H1 (cell line): Measurements from ENCODE around the gene KRTAP10-8. TPM values are rescaled to one million over a fixed set of nuclear protein-coding genes. Genes with fewer than 3 reads are reported as not detected.

Experiments
- CTCF ChIA-PET: fragments of 300-600 bp; sonication (Branson Sonifier 250); formaldehyde crosslinking; loops from one replicate; lab custom pipeline; 2021; ENCODE audit not compliant: partially characterized antibody; lab: Charles Lee
- POLR2A ChIA-PET: fragments of 300-600 bp; sonication (Branson Sonifier 250); formaldehyde crosslinking; loops from one replicate; lab custom pipeline; 2021; ENCODE audit warnings: inconsistent platforms; ENCODE audit not compliant: partially characterized antibody; lab: Charles Lee
- DNase-seq, 2 experiments: peaks; one replicate each; pipeline versions ENCODE4 v3.0.0 to v3.0.0-alpha.2; 2010 to 2022; ENCODE audit warnings: low spot score in 2 of 2, low read depth in 1 of 2, mixed read lengths in 1 of 2
- FAIRE-seq: peaks from 2 replicates; lab custom pipeline; 2011; peaks lifted over from hg19 to GRCh38; lab: Jason Lieb, UNC
- H2AFZ ChIP-seq: 2 replicates; pipeline ENCODE4 v1.8.1; 2012; ENCODE audit warnings: low read length, inconsistent platforms
- H2AK5ac ChIP-seq: 2 replicates; pipeline ENCODE4 v1.6.1; 2013; ENCODE audit warnings: low read depth, low read length
- H2BK120ac ChIP-seq: replicated peaks from 2 replicates; pipeline ENCODE3; 2013; ENCODE audit warnings: low read depth, low read length, inconsistent platforms
- H2BK12ac ChIP-seq: 2 replicates; pipeline ENCODE4 v1.6.1; 2013; ENCODE audit warnings: low read depth, low read length
- H2BK15ac ChIP-seq: 2 replicates; pipeline ENCODE4 v1.6.1; 2013; ENCODE audit warnings: low read length
- H2BK20ac ChIP-seq: 2 replicates; pipeline ENCODE4 v1.6.1; 2013; ENCODE audit warnings: low read length
- H2BK5ac ChIP-seq: 2 replicates; pipeline ENCODE4 v1.6.1; 2013; ENCODE audit warnings: low read depth, low read length
- H3K14ac ChIP-seq: 2 replicates; pipeline ENCODE4 v1.6.1; 2013; ENCODE audit warnings: inconsistent platforms; ENCODE audit not compliant: insufficient read length
- H3K18ac ChIP-seq: 2 replicates; pipeline ENCODE4 v1.6.1; 2013; ENCODE audit warnings: low read length; ENCODE audit errors: extremely low read depth
- H3K23ac ChIP-seq: 2 replicates; pipeline ENCODE4 v1.6.1; 2013; ENCODE audit warnings: inconsistent platforms; ENCODE audit not compliant: insufficient read length
- H3K23me2 ChIP-seq: 2 replicates; pipeline ENCODE4 v1.6.1; 2013; ENCODE audit warnings: low read depth, low read length
- H3K27ac ChIP-seq: 2 replicates; pipeline ENCODE4 v1.6.1; 2011; ENCODE audit warnings: low read depth, low read length, inconsistent platforms
- H3K27me3 ChIP-seq, 4 experiments: replicated peaks in 1 of 4; 1 replicate in 1 of 4; 2 replicates in 3 of 4; pipeline versions ENCODE4 v1.6.1 to v1.8.1; 2011 to 2013; ENCODE audit warnings: low read length in 3 of 4, mild to moderate bottlenecking in 3 of 4, inconsistent platforms in 2 of 4, mixed read lengths in 2 of 4, moderate library complexity in 1 of 4; ENCODE audit not compliant: control insufficient read depth in 3 of 4, insufficient read depth in 3 of 4; ENCODE audit errors: extremely low read depth in 1 of 4
- H3K36me3 ChIP-seq, 4 experiments: 2 replicates each; pipeline versions ENCODE4 v1.6.1 to v1.8.1; 2011 to 2013; ENCODE audit warnings: mild to moderate bottlenecking in 4 of 4, low read length in 3 of 4, moderate library complexity in 2 of 4, control low read depth in 1 of 4, inconsistent platforms in 1 of 4; ENCODE audit not compliant: insufficient read depth in 4 of 4, control insufficient read depth in 2 of 4
- H3K4ac ChIP-seq: replicated peaks from 2 replicates; pipeline ENCODE3; 2013; ENCODE audit warnings: low read length, low read depth, mixed read lengths, inconsistent platforms; ENCODE audit not compliant: insufficient read length
- H3K4me1 ChIP-seq, 4 experiments: replicated peaks in 1 of 4; 1 replicate in 1 of 4; 2 replicates in 3 of 4; pipeline versions ENCODE4 v1.6.1 to v1.8.1; 2011 to 2013; ENCODE audit warnings: low read length in 3 of 4, inconsistent platforms in 2 of 4, mixed read lengths in 1 of 4; ENCODE audit not compliant: insufficient read depth in 4 of 4, control insufficient read depth in 3 of 4
- H3K4me2 ChIP-seq, 2 experiments: 2 replicates each; pipeline versions ENCODE4 v1.6.1 to v1.8.1; 2011 to 2013; ENCODE audit warnings: low read depth in 2 of 2, low read length in 2 of 2, control low read depth in 1 of 2, inconsistent platforms in 1 of 2, mild to moderate bottlenecking in 1 of 2; ENCODE audit not compliant: insufficient read depth in 1 of 2
- H3K4me3 ChIP-seq, 4 experiments: fragments of 200-600, 300-600 bp in 1 of 4; sonication (generic), shearing (Covaris generic), sonication (Bioruptor Twin) in 1 of 4; 2 replicates each; pipeline versions ENCODE4 v1.5.1 to v1.8.1; 2011 to 2016; ENCODE audit warnings: low read length in 4 of 4, low read depth in 3 of 4, control low read depth in 2 of 4, inconsistent platforms in 2 of 4, mild to moderate bottlenecking in 2 of 4, mixed read lengths in 1 of 4, moderate library complexity in 1 of 4; ENCODE audit not compliant: insufficient read depth in 2 of 4; ENCODE audit errors: extremely low read depth in 1 of 4
- H3K56ac ChIP-seq: replicated peaks from 2 replicates; pipeline ENCODE3; 2013; ENCODE audit warnings: low read depth, mild to moderate bottlenecking, mixed read lengths, low read length, inconsistent platforms; ENCODE audit not compliant: insufficient read length
- H3K79me1 ChIP-seq: 2 replicates; pipeline ENCODE4 v1.6.1; 2013; ENCODE audit warnings: low read depth, low read length, control low read depth
- H3K79me2 ChIP-seq, 2 experiments: 2 replicates each; pipeline versions ENCODE4 v1.6.1 to v1.8.1; 2012 to 2013; ENCODE audit warnings: low read length in 2 of 2, mild to moderate bottlenecking in 2 of 2, inconsistent platforms in 1 of 2; ENCODE audit not compliant: insufficient read depth in 2 of 2, control insufficient read depth in 1 of 2
- H3K9ac ChIP-seq, 4 experiments: replicated peaks in 1 of 4; 1 replicate in 1 of 4; 2 replicates in 3 of 4; pipeline versions ENCODE4 v1.6.1 to v1.8.1; 2011 to 2013; ENCODE audit warnings: low read depth in 3 of 4, low read length in 3 of 4, control low read depth in 2 of 4, mild to moderate bottlenecking in 2 of 4, moderate library complexity in 2 of 4, inconsistent platforms in 1 of 4; ENCODE audit errors: extremely low read depth in 1 of 4
- H3K9me3 ChIP-seq, 2 experiments: 2 replicates each; pipeline versions ENCODE4 v1.6.1 to v1.8.1; 2012 to 2013; ENCODE audit warnings: mild to moderate bottlenecking in 2 of 2, moderate library complexity in 2 of 2, control low read depth in 1 of 2, inconsistent platforms in 1 of 2, low read depth in 1 of 2, low read length in 1 of 2, mixed read lengths in 1 of 2; ENCODE audit not compliant: insufficient read depth in 2 of 2
- H4K20me1 ChIP-seq, 2 experiments: replicated peaks in 1 of 2; 2 replicates each; pipeline versions ENCODE3 to v1.8.1; 2011 to 2013; ENCODE audit warnings: inconsistent platforms in 2 of 2, low read length in 2 of 2, mild to moderate bottlenecking in 1 of 2; ENCODE audit not compliant: insufficient read depth in 2 of 2, control insufficient read depth in 1 of 2
- H4K5ac ChIP-seq: 2 replicates; pipeline ENCODE4 v1.6.1; 2013; ENCODE audit warnings: low read length, low read depth, mixed read lengths, inconsistent platforms; ENCODE audit not compliant: insufficient read length
- H4K8ac ChIP-seq: 2 replicates; pipeline ENCODE4 v1.8.0; 2013; ENCODE audit warnings: mild to moderate bottlenecking, moderate library complexity, low read length, inconsistent platforms; ENCODE audit not compliant: insufficient read depth; ENCODE audit errors: extremely low read depth
- H4K91ac ChIP-seq: replicated peaks from 2 replicates; pipeline ENCODE3; 2013; ENCODE audit warnings: low read length, mixed read lengths, inconsistent platforms; ENCODE audit not compliant: insufficient read length
- BRCA1 ChIP-seq: IDR thresholded peaks from 2 replicates; pipeline ENCODE4 v1.6.1; 2012; ENCODE audit warnings: low read depth, low read length, improper control_type of control experiment
- CBX5 ChIP-seq: fragments of 300-800, 300-1000 bp; sonication (generic); IDR thresholded peaks from 2 replicates; pipeline ENCODE4 v1.7.1; 2016; ENCODE audit warnings: antibody characterized with exemption, low read length, low read depth
- CHD1 ChIP-seq: IDR thresholded peaks from 2 replicates; pipeline ENCODE4 v1.6.1; 2012; ENCODE audit warnings: low read depth, low read length, improper control_type of control experiment
- HDAC6 ChIP-seq: IDR thresholded peaks from one replicate; pipeline ENCODE4 v1.7.1; 2012; ENCODE audit warnings: low read depth, mild to moderate bottlenecking, inconsistent platforms, low read length, moderate library complexity
- JUND ChIP-seq: IDR thresholded peaks from 2 replicates; pipeline ENCODE4 v1.6.1; 2011; ENCODE audit warnings: mild to moderate bottlenecking, improper control_type of control experiment, low read length
- PHF8 ChIP-seq: fragments of 200-600 bp; sonication (generic); conservative IDR thresholded peaks from 2 replicates; pipeline ENCODE4 v1.7.1; 2012; ENCODE audit warnings: low read depth, mild to moderate bottlenecking, inconsistent platforms, low read length, moderate library complexity
- RAD21 ChIP-seq, 2 experiments: IDR thresholded peaks in 1 of 2; conservative IDR thresholded peaks in 1 of 2; 2 replicates each; pipeline ENCODE4 v1.6.1; 2011; ENCODE audit warnings: low read depth in 2 of 2, low read length in 2 of 2, improper control_type of control experiment in 1 of 2, inconsistent platforms in 1 of 2, mild to moderate bottlenecking in 1 of 2, moderate library complexity in 1 of 2
- SP4 ChIP-seq: IDR thresholded peaks from 2 replicates; pipeline ENCODE4 v1.6.1; 2012; ENCODE audit warnings: low read length, inconsistent platforms
- SUZ12 ChIP-seq: fragments of 200-600 bp; sonication (generic); IDR thresholded peaks from 2 replicates; pipeline ENCODE4 v1.6.1; 2012; ENCODE audit warnings: mild to moderate bottlenecking, inconsistent platforms, low read length, moderate library complexity, mixed read lengths
- TEAD4 ChIP-seq: IDR thresholded peaks from 2 replicates; pipeline ENCODE4 v1.6.1; 2012; ENCODE audit warnings: low read depth, low read length, inconsistent platforms, mixed read lengths
- WGBS, 2 experiments: shearing (Covaris generic) in 1 of 2; methylation state at CpG; one replicate each; pipeline versions ENCODE4 v1.1.6 to v1.1.7; 2013 to 2015; ENCODE audit warnings: low lambda C conversion rate in 2 of 2, mixed read lengths in 2 of 2, inconsistent platforms in 1 of 2, low coverage in 1 of 2, missing lambda C conversion rate in 1 of 2; ENCODE audit not compliant: insufficient replicate concordance in 2 of 2, insufficient coverage in 1 of 2, insufficient read length in 1 of 2; ENCODE audit errors: extremely low coverage in 1 of 2, missing lambda C conversion rate in 1 of 2; 5-methylcytosine and 5-hydroxymethylcytosine counted together
- polyA plus RNA-seq, 7 experiments: library from polyadenylated mRNA; depleted of rRNA in 3 of 7; stranded (reverse) in 5 of 7; unstranded in 2 of 7; fragments of >200 nt in 5 of 7; fragments of 200-250 nt in 2 of 7; gene quantifications; 1 replicate in 5 of 7; 2 replicates in 1 of 7; 4 replicates in 1 of 7; pipeline versions ENCODE4 v1.2.1 to v1.2.3, GENCODE V29; 2011 to 2013; ENCODE audit warnings: missing spikeins in 2 of 7, mixed read lengths in 2 of 7
- total RNA-seq: library from RNA; stranded (reverse); fragmentation: NEBNext Ultra II Directional; extraction: Animal tissue kit (Norgen Biotek cat#: 25700); gene quantifications from 2 replicates; pipeline ENCODE4 v1.2.1, GENCODE V29; 2021

The KRTAP10-8 gene
- total and polyA plus RNA-seq, 2 of the 8 experiments (the other 6 are each of a cell fraction or from before 2014, with no cell fraction given) = not detected

DNA sequence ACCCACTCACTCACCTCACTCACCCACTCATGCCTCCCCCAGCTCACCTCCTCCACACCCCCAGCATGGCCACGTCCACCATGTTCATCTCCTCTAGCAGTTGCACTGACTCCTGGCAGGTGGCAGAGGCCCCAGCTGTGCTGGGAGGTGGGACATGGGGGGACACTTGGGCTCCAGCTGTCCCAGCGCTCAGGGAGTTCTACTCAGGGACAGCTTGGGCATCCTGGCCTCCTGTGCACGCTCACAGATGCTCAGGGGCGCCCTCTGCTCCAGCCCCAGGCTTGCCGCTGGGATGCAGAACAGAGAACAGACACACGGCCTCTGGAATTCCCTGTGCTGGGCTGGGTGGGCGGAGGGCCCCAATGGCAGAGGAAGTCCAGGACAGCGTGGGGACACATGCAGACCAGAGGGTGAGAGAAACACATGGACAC, 5.2 kb downstream of the KRTAP10-8 start:
- peak overlapping the region; percentile 32; the same call in 1 of the 2 replicates for H3K18ac ChIP-seq
- no peak overlapping the region for H3K56ac ChIP-seq
- H3K36me3 ChIP-seq = no peaks in the 10 kb centered on the region
- no peak for FAIRE-seq
- 0 out of 2 replicates have a peak overlapping the region, but pooled peaks have one; percentile 46 for H2BK15ac ChIP-seq
- H4K8ac ChIP-seq = no peak overlapping the region
- H2AK5ac ChIP-seq = no peak overlapping the region
- no peak overlapping the region for H3K4me3 ChIP-seq
- H2BK5ac ChIP-seq = no peak overlapping the region; the same call in 1 of the 2 replicates
- no peaks in the 10 kb centered on the region for H3K23me2 ChIP-seq
- WGBS, 2 experiments = 69% methylated on average over 8 of the region's 8 CpGs; no CpG with 5 or more reads in 1 of the 2 experiments
- H3K79me1 ChIP-seq = no peaks in the 10 kb centered on the region; the same call in 1 of the 2 replicates
- H4K20me1 ChIP-seq = peaks cover 0 to 1% of the 10 kb centered on the region in 2 experiments
- no peaks in the 10 kb centered on the region for H3K27me3 ChIP-seq
- H4K91ac ChIP-seq = peak overlapping the region; percentile 55
- H2AFZ ChIP-seq = no peak overlapping the region
- peak in 1 of 2 experiments; percentile 53 for DNase-seq
- H3K4ac ChIP-seq = peak overlapping the region; percentile 28
- no peak overlapping the region for H4K5ac ChIP-seq
- no peak overlapping the region for H3K4me2 ChIP-seq
- H3K27ac ChIP-seq = no peak overlapping the region
- no peak overlapping the region for H3K9ac ChIP-seq
- no peaks in the 10 kb centered on the region for H3K79me2 ChIP-seq
- no peak overlapping the region for H3K23ac ChIP-seq
- ChIA-PET CTCF (interaction anchor here (0.7 to 4.0 kb wide), 12 partner anchors 9 to 184 kb away, joined by 3 to 16 read pairs (median 4); partner anchors contain the start of genes KRTAP10-9 and UBE2G2), POLR2A (interaction anchor here (0.7 to 1.7 kb wide), 4 partner anchors 17 to 97 kb away, joined by 3 to 4 read pairs (median 3); no protein-coding TSS in a partner anchor)
- peak overlapping the region; percentile 84; the same call in 1 of the 2 replicates for H2BK12ac ChIP-seq
- no peak overlapping the region for H3K14ac ChIP-seq
- H3K4me1 ChIP-seq = peaks cover 0 to 6% (median 2%) of the 10 kb centered on the region in 4 experiments; a peak in 4 of 7 replicates
- H3K9me3 ChIP-seq = peaks cover 6 to 7% of the 10 kb centered on the region in 2 experiments; a peak in 2 of 4 replicates
- H2BK20ac ChIP-seq = no peak overlapping the region; the same call in 1 of the 2 replicates
- no peak overlapping the region for H2BK120ac ChIP-seq
- TF ChIP-seq SUZ12 (no peak), BRCA1 (no peak), CBX5 (no peak), SP4 (no peak), JUND (no peak), RAD21 (IDR thresholded peaks at IDR 0.05 in 1 of 2, conservative IDR thresholded peaks at IDR 0.05 in 1 of 2; ENCODE audit: low read depth in 2 of 2, low read length in 2 of 2) (peak; percentile 25 to 35; a peak in 3 of 4 replicates), HDAC6 (no peak), CHD1 (no peak), TEAD4 (0 out of 2 replicates have a peak, but pooled peaks have one; percentile 13), PHF8 (no peak)
